ENCODE results near the gene KCNG4.

GRCh38 chr16:84228256-84228838 is 11.5 kb downstream of the KCNG4 start:
- TF ChIP-seq ZNF280C (tag by site-specific recombination; IDR thresholded peaks at IDR 0.05) (no peak), ZSCAN5A (tag by site-specific recombination; IDR thresholded peaks at IDR 0.05) (no peak), ZXDB (tag by site-specific recombination; IDR thresholded peaks at IDR 0.05) (no peak), PBX3 (CRISPR knock-in tag; IDR thresholded peaks at IDR 0.05) (no peak), CTCF (tag by site-specific recombination; IDR thresholded peaks at IDR 0.05) (no peak), TCF7L2 (IDR thresholded peaks at IDR 0.05; ENCODE audit: borderline replicate concordance, low read depth, low read length) (no peak), PRDM6 (tag by site-specific recombination; IDR thresholded peaks at IDR 0.05) (no peak)

All from HEK293 (cell line).